Transverse colon (tissue), 4 donors: ENCODE measurements around the gene LGALS7.

Experiments
- CTCF ChIP-seq, 5 experiments: fragments of 200-600 bp in 3 of 5; fragments of 450-650 bp in 2 of 5; sonication (generic) in 3 of 5; IDR thresholded peaks; 1 replicate in 2 of 5; 2 replicates in 3 of 5; pipeline ENCODE4 v1.5.1; 2016 to 2017; ENCODE audit warnings: antibody characterized with exemption in 5 of 5, inconsistent platforms in 3 of 5, mild to moderate bottlenecking in 2 of 5, moderate library complexity in 1 of 5
- POLR2A ChIP-seq: fragments of 450-650 bp; IDR thresholded peaks from one replicate; pipeline ENCODE4 v1.6.1; 2016; ENCODE audit warnings: antibody characterized with exemption, mild to moderate bottlenecking, moderate library complexity
- POLR2AphosphoS5 ChIP-seq, 3 donors: sonication (generic); formaldehyde crosslinking; IDR thresholded peaks; one replicate each; pipeline ENCODE4 v1.6.1; 2016; ENCODE audit warnings: antibody characterized with exemption in 3 of 3

- TF ChIP-seq POLR2A = peak; percentile 17
- no peak for TF ChIP-seq CTCF (IDR thresholded peaks at IDR 0.05)
- TF ChIP-seq POLR2AphosphoS5 (IDR thresholded peaks at IDR 0.05) = peak in 1 of 3 donors; percentile 77
These were observed 36.4 kb upstream of the LGALS7 start for GRCh38 chr19:38809592-38810252.
